Activated naive CD8-positive, alpha-beta T cell treated with anti-CD3 and anti-CD28 coated beads, Interleukin-2, amount 10 ng/mL, durations not matched to agents 7 days and 5 days (primary cell): ENCODE measurements around the gene ZFAND3. TPM values are rescaled to one million over a fixed set of nuclear protein-coding genes. Genes with fewer than 3 reads are reported as not detected.

Source experiments
- ATAC-seq: fragments of 150-1000 bp; cut with Tn5 transposase; one replicate; pipeline ENCODE4 v1.10.0; 2021; ENCODE audit warnings: low read depth, moderate library complexity
- POLR2A ChIA-PET: fragments of 350-600 bp; sonication (Branson Sonifier 250); formaldehyde crosslinking; loops from one replicate; lab custom pipeline; 2021; ENCODE audit warnings: antibody characterized with exemption; lab: Charles Lee
- DNase-seq: peaks from one replicate; pipeline ENCODE4 v3.0.0; 2021
- H3K27ac Mint-ChIP-seq: one replicate; pipeline ENCODE4 v1.8.0; 2022; ENCODE audit warnings: mild to moderate bottlenecking, mixed read lengths
- H3K27me3 Mint-ChIP-seq: one replicate; pipeline ENCODE4 v1.8.0; 2022; ENCODE audit warnings: mild to moderate bottlenecking, moderate library complexity, mixed read lengths
- H3K36me3 Mint-ChIP-seq: one replicate; pipeline ENCODE4 v1.8.0; 2021; ENCODE audit warnings: mild to moderate bottlenecking, mixed read lengths
- H3K4me1 Mint-ChIP-seq: one replicate; pipeline ENCODE4 v1.8.0; 2021; ENCODE audit warnings: mixed read lengths
- H3K4me3 Mint-ChIP-seq: one replicate; pipeline ENCODE4 v1.8.0; 2022; ENCODE audit warnings: mild to moderate bottlenecking, moderate library complexity, mixed read lengths
- H3K9me3 Mint-ChIP-seq: one replicate; pipeline ENCODE4 v1.8.0; 2021; ENCODE audit warnings: mixed read lengths
- total RNA-seq, 2 experiments: library from RNA; stranded (reverse); gene quantifications; one replicate each; pipeline ENCODE4 v1.2.3, GENCODE V29; 2021

The ZFAND3 gene
- total RNA-seq, 2 experiments from 2014 or later: 35.7 to 36.3 TPM

- peaks cover 11% of the 10 kb centered on the region for H3K4me1 Mint-ChIP-seq
- ATAC-seq: no peak
- H3K36me3 Mint-ChIP-seq: no peaks in the 10 kb centered on the region
- no peaks in the 10 kb centered on the region for H3K27me3 Mint-ChIP-seq
- no peak overlapping the region for H3K27ac Mint-ChIP-seq
- POLR2A ChIA-PET: no interaction called here
- no peak for DNase-seq
- peaks cover 2% of the 10 kb centered on the region for H3K9me3 Mint-ChIP-seq
- H3K4me3 Mint-ChIP-seq: no peak overlapping the region
Observed at GRCh38 chr6:38055203-38055589, 235.7 kb downstream of the ZFAND3 start.

GRCh38 chr6:38056361-38056760 lies 236.8 kb downstream of the ZFAND3 start:
- H3K4me1 Mint-ChIP-seq: peaks cover 11% of the 10 kb centered on the region
- no peaks in the 10 kb centered on the region for H3K27me3 Mint-ChIP-seq
- no peaks in the 10 kb centered on the region for H3K9me3 Mint-ChIP-seq
- POLR2A ChIA-PET: no interaction called here
- H3K27ac Mint-ChIP-seq: no peak overlapping the region
- ATAC-seq (no peak), DNase-seq (no peak)
- peaks cover 3% of the 10 kb centered on the region for H3K36me3 Mint-ChIP-seq
- H3K4me3 Mint-ChIP-seq: no peak overlapping the region

- ATAC-seq: peak; percentile 26
- peaks cover 11% of the 10 kb centered on the region for H3K4me1 Mint-ChIP-seq
- peaks cover 16% of the 10 kb centered on the region for H3K36me3 Mint-ChIP-seq
- POLR2A ChIA-PET: no interaction called here
- H3K27ac Mint-ChIP-seq: no peak overlapping the region
- DNase-seq: no peak
- no peaks in the 10 kb centered on the region for H3K9me3 Mint-ChIP-seq
- no peaks in the 10 kb centered on the region for H3K27me3 Mint-ChIP-seq
- H3K4me3 Mint-ChIP-seq: no peak overlapping the region
Observed at GRCh38 chr6:38057994-38058393, 238.5 kb downstream of the ZFAND3 start.

GRCh38 chr6:38062066-38062465 lies 242.5 kb downstream of the ZFAND3 start:
- no peaks in the 10 kb centered on the region for H3K9me3 Mint-ChIP-seq
- DNase-seq (no peak), ATAC-seq (no peak)
- H3K36me3 Mint-ChIP-seq: peaks cover 37% of the 10 kb centered on the region
- no peak overlapping the region for H3K4me3 Mint-ChIP-seq
- peaks cover 11% of the 10 kb centered on the region for H3K4me1 Mint-ChIP-seq
- POLR2A ChIA-PET: interaction anchor here (0.7 kb wide), 1 partner anchor 447 kb away, joined by 4 read pairs; no protein-coding TSS in a partner anchor
- no peaks in the 10 kb centered on the region for H3K27me3 Mint-ChIP-seq
- H3K27ac Mint-ChIP-seq: no peak overlapping the region

- ATAC-seq: no peak
- Mint-ChIP-seq H3K27me3 (no peaks in the 10 kb centered on the region), H3K9me3 (no peaks in the 10 kb centered on the region), H3K4me1 (no peaks in the 10 kb centered on the region), H3K4me3 (no peak overlapping the region), H3K36me3 (peaks cover 39% of the 10 kb centered on the region), H3K27ac (no peak overlapping the region)
- DNase-seq: no peak
- POLR2A ChIA-PET: no interaction called here
Observed at GRCh38 chr6:38063973-38064372, 244.4 kb downstream of the ZFAND3 start.

- Mint-ChIP-seq H3K4me3 (no peak overlapping the region), H3K9me3 (no peaks in the 10 kb centered on the region), H3K4me1 (no peaks in the 10 kb centered on the region), H3K27me3 (no peaks in the 10 kb centered on the region), H3K36me3 (peaks cover 39% of the 10 kb centered on the region), H3K27ac (peak overlapping the region; percentile 44)
- no peak for DNase-seq
- no peak for ATAC-seq
- POLR2A ChIA-PET: no interaction called here
Observed at GRCh38 chr6:38064431-38064830, 244.9 kb downstream of the ZFAND3 start.

- H3K27ac Mint-ChIP-seq: no peak overlapping the region
- ATAC-seq: no peak
- POLR2A ChIA-PET: no interaction called here
- H3K36me3 Mint-ChIP-seq: peaks cover 41% of the 10 kb centered on the region
- H3K27me3 Mint-ChIP-seq: no peaks in the 10 kb centered on the region
- H3K9me3 Mint-ChIP-seq: no peaks in the 10 kb centered on the region
- no peaks in the 10 kb centered on the region for H3K4me1 Mint-ChIP-seq
- DNase-seq: no peak
- H3K4me3 Mint-ChIP-seq: no peak overlapping the region
Observed at GRCh38 chr6:38065734-38066305, 246.3 kb downstream of the ZFAND3 start.

GRCh38 chr6:38067263-38067980 lies 247.9 kb downstream of the ZFAND3 start:
- ATAC-seq: no peak
- POLR2A ChIA-PET: no interaction called here
- H3K27ac Mint-ChIP-seq: peak overlapping the region; percentile 37
- H3K4me3 Mint-ChIP-seq: no peak overlapping the region
- no peaks in the 10 kb centered on the region for H3K27me3 Mint-ChIP-seq
- DNase-seq: no peak
- no peaks in the 10 kb centered on the region for H3K9me3 Mint-ChIP-seq
- H3K36me3 Mint-ChIP-seq: peaks cover 30% of the 10 kb centered on the region
- no peaks in the 10 kb centered on the region for H3K4me1 Mint-ChIP-seq

- H3K4me3 Mint-ChIP-seq: no peak overlapping the region
- H3K9me3 Mint-ChIP-seq: no peaks in the 10 kb centered on the region
- H3K36me3 Mint-ChIP-seq: peaks cover 22% of the 10 kb centered on the region
- H3K27me3 Mint-ChIP-seq: no peaks in the 10 kb centered on the region
- no peak for ATAC-seq
- H3K4me1 Mint-ChIP-seq: no peaks in the 10 kb centered on the region
- POLR2A ChIA-PET: no interaction called here
- no peak overlapping the region for H3K27ac Mint-ChIP-seq
- DNase-seq: no peak
Observed at GRCh38 chr6:38068854-38069590, 249.5 kb downstream of the ZFAND3 start.

GRCh38 chr6:38077488-38078030 lies 258.0 kb downstream of the ZFAND3 start:
- Mint-ChIP-seq H3K27me3 (no peaks in the 10 kb centered on the region), H3K9me3 (no peaks in the 10 kb centered on the region), H3K36me3 (peaks cover 15% of the 10 kb centered on the region), H3K4me3 (no peak overlapping the region), H3K4me1 (no peaks in the 10 kb centered on the region), H3K27ac (no peak overlapping the region)
- POLR2A ChIA-PET: no interaction called here
- no peak for DNase-seq
- no peak for ATAC-seq

GRCh38 chr6:38078671-38079070 lies 259.1 kb downstream of the ZFAND3 start:
- no peaks in the 10 kb centered on the region for H3K4me1 Mint-ChIP-seq
- POLR2A ChIA-PET: no interaction called here
- no peak overlapping the region for H3K27ac Mint-ChIP-seq
- no peaks in the 10 kb centered on the region for H3K27me3 Mint-ChIP-seq
- ATAC-seq: no peak
- H3K36me3 Mint-ChIP-seq: peaks cover 14% of the 10 kb centered on the region
- H3K9me3 Mint-ChIP-seq: no peaks in the 10 kb centered on the region
- no peak for DNase-seq
- no peak overlapping the region for H3K4me3 Mint-ChIP-seq

GRCh38 chr6:38079107-38079506 lies 259.6 kb downstream of the ZFAND3 start:
- Mint-ChIP-seq H3K9me3 (no peaks in the 10 kb centered on the region), H3K4me3 (no peak overlapping the region), H3K27me3 (no peaks in the 10 kb centered on the region), H3K27ac (no peak overlapping the region), H3K36me3 (peaks cover 15% of the 10 kb centered on the region), H3K4me1 (no peaks in the 10 kb centered on the region)
- POLR2A ChIA-PET: no interaction called here
- no peak for DNase-seq
- no peak for ATAC-seq

- ATAC-seq (no peak), DNase-seq (no peak)
- H3K9me3 Mint-ChIP-seq: no peaks in the 10 kb centered on the region
- H3K27me3 Mint-ChIP-seq: no peaks in the 10 kb centered on the region
- H3K4me3 Mint-ChIP-seq: no peak overlapping the region
- peaks cover 19% of the 10 kb centered on the region for H3K36me3 Mint-ChIP-seq
- H3K4me1 Mint-ChIP-seq: no peaks in the 10 kb centered on the region
- POLR2A ChIA-PET: no interaction called here
- H3K27ac Mint-ChIP-seq: no peak overlapping the region
Observed at GRCh38 chr6:38079537-38079936, 260.0 kb downstream of the ZFAND3 start.
